WTC11 (cell line): ENCODE results near the gene TAOK2. TPM values are rescaled to one million over a fixed set of nuclear protein-coding genes. Genes with fewer than 3 reads are reported as not detected.

ENCODE experiments used
- ATAC-seq: fragments of 200-7000 bp; cut with Tn5 transposase; 2 replicates; pipeline ENCODE4 v1.10.0; 2021; ENCODE audit warnings: mild to moderate bottlenecking, moderate library complexity
- CTCF ChIA-PET: fragments of 300-600 bp; sonication (Branson Sonifier 250); formaldehyde crosslinking; loops from one replicate; lab custom pipeline; 2021; ENCODE audit warnings: antibody characterized with exemption; lab: Charles Lee
- POLR2A ChIA-PET: fragments of 350-600 bp; sonication (Branson Sonifier 250); formaldehyde crosslinking; loops from one replicate; lab custom pipeline; 2021; ENCODE audit warnings: antibody characterized with exemption; lab: Charles Lee
- DNase-seq: peaks from one replicate; pipeline ENCODE4 v3.0.0; 2021; ENCODE audit warnings: low spot score
- H3K27ac Mint-ChIP-seq: 2 replicates; pipeline ENCODE4 v1.8.0; 2021; ENCODE audit warnings: mixed read lengths
- H3K27me3 Mint-ChIP-seq: 2 replicates; pipeline ENCODE4 v1.8.0; 2021; ENCODE audit warnings: low read depth, mild to moderate bottlenecking, moderate library complexity, mixed read lengths
- H3K36me3 Mint-ChIP-seq: 2 replicates; pipeline ENCODE4 v1.8.0; 2021; ENCODE audit warnings: mixed read lengths
- H3K4me1 Mint-ChIP-seq: 2 replicates; pipeline ENCODE4 v1.8.0; 2022; ENCODE audit warnings: mixed read lengths
- H3K4me3 Mint-ChIP-seq: 2 replicates; pipeline ENCODE4 v1.8.0; 2021; ENCODE audit warnings: mild to moderate bottlenecking, moderate library complexity, mixed read lengths
- H3K9me3 Mint-ChIP-seq: 2 replicates; pipeline ENCODE4 v1.8.0; 2021; ENCODE audit warnings: mixed read lengths
- CREM ChIP-seq: sonication (generic); formaldehyde crosslinking; IDR thresholded peaks from 2 replicates; pipeline ENCODE4 v1.8.1; 2022; ENCODE audit warnings: mild to moderate bottlenecking, missing genetic modification reagents, moderate library complexity
- EMX1 ChIP-seq: fragments of 250-450 bp; sonication (Bioruptor Pico); IDR thresholded peaks from 2 replicates; pipeline ENCODE4 v1.8.0; 2021; ENCODE audit warnings: mild to moderate bottlenecking
- FOXJ3 ChIP-seq: sonication (generic); formaldehyde crosslinking; IDR thresholded peaks from 2 replicates; pipeline ENCODE4 v1.9.0; 2021; ENCODE audit warnings: missing genetic modification reagents, mild to moderate bottlenecking, borderline replicate concordance
- OVOL2 ChIP-seq: fragments of 250-450 bp; sonication (Bioruptor Pico); IDR thresholded peaks from 2 replicates; pipeline ENCODE4 v1.9.0; 2021; ENCODE audit warnings: mild to moderate bottlenecking, borderline replicate concordance
- PRRX2 ChIP-seq: fragments of 250-450 bp; sonication (Bioruptor Pico); IDR thresholded peaks from 2 replicates; pipeline ENCODE4 v1.8.0; 2021; ENCODE audit warnings: mild to moderate bottlenecking
- RELA ChIP-seq: sonication (generic); formaldehyde crosslinking; IDR thresholded peaks from 2 replicates; pipeline ENCODE4 v1.8.1; 2022; ENCODE audit warnings: missing genetic modification reagents, mild to moderate bottlenecking, borderline replicate concordance
- TCF7 ChIP-seq: sonication (generic); formaldehyde crosslinking; IDR thresholded peaks from 2 replicates; pipeline ENCODE4 v1.8.0; 2022; ENCODE audit warnings: mild to moderate bottlenecking, low read depth, missing genetic modification reagents, moderate library complexity
- ZNF121 ChIP-seq: sonication (generic); formaldehyde crosslinking; IDR thresholded peaks from 2 replicates; pipeline ENCODE4 v1.8.0; 2023; ENCODE audit warnings: missing genetic modification reagents
- ZNF219 ChIP-seq: sonication (generic); formaldehyde crosslinking; IDR thresholded peaks from 2 replicates; pipeline ENCODE4 v1.8.0; 2023; ENCODE audit warnings: missing genetic modification reagents, mild to moderate bottlenecking, borderline replicate concordance
- ZNF263 ChIP-seq: sonication (generic); formaldehyde crosslinking; IDR thresholded peaks from 2 replicates; pipeline ENCODE4 v1.8.1; 2022; ENCODE audit warnings: low read depth, mild to moderate bottlenecking, moderate library complexity, missing genetic modification reagents
- total RNA-seq: library from RNA; stranded (reverse); gene quantifications from 3 replicates; pipeline ENCODE4 v1.2.3, GENCODE V29; 2021
- TF ChIP-seq, protein P1 (sequence below): fragments of 250-450 bp; sonication (Bioruptor Pico); IDR thresholded peaks from 2 replicates; pipeline ENCODE4 v1.9.0; 2021; ENCODE audit warnings: mild to moderate bottlenecking, borderline replicate concordance
- TF ChIP-seq, protein P2 (sequence below): sonication (generic); formaldehyde crosslinking; IDR thresholded peaks from 2 replicates; pipeline ENCODE4 v1.8.1; 2023; ENCODE audit warnings: mild to moderate bottlenecking, missing genetic modification reagents
- TF ChIP-seq, protein P3 (sequence below): sonication (generic); formaldehyde crosslinking; IDR thresholded peaks from 2 replicates; pipeline ENCODE4 v1.8.1; 2022; ENCODE audit warnings: low read depth, mild to moderate bottlenecking, moderate library complexity, missing genetic modification reagents, borderline replicate concordance
- TF ChIP-seq, protein P4 (sequence below): fragments of 250-450 bp; sonication (Bioruptor Pico); IDR thresholded peaks from 2 replicates; pipeline ENCODE4 v1.9.0; 2021; ENCODE audit warnings: mild to moderate bottlenecking
- TF ChIP-seq, protein P5 (sequence below): sonication (generic); formaldehyde crosslinking; conservative IDR thresholded peaks from 2 replicates; pipeline ENCODE4 v1.8.1; 2023; ENCODE audit warnings: mild to moderate bottlenecking, low read depth, missing genetic modification reagents, moderate library complexity
- TF ChIP-seq, protein P6 (sequence below): fragments of 200-600 bp; IDR thresholded peaks from 2 replicates; pipeline ENCODE4 v1.8.0; 2022; ENCODE audit warnings: antibody characterized with exemption
- TF ChIP-seq, protein P7 (sequence below): fragments of 250-450 bp; sonication (Bioruptor Pico); IDR thresholded peaks from 2 replicates; pipeline ENCODE4 v1.9.0; 2021; ENCODE audit warnings: moderate library complexity, mild to moderate bottlenecking, inconsistent platforms, borderline replicate concordance

Gene TAOK2
- total RNA-seq, 1 experiment from 2014 or later, result 42.4 TPM

DNA sequence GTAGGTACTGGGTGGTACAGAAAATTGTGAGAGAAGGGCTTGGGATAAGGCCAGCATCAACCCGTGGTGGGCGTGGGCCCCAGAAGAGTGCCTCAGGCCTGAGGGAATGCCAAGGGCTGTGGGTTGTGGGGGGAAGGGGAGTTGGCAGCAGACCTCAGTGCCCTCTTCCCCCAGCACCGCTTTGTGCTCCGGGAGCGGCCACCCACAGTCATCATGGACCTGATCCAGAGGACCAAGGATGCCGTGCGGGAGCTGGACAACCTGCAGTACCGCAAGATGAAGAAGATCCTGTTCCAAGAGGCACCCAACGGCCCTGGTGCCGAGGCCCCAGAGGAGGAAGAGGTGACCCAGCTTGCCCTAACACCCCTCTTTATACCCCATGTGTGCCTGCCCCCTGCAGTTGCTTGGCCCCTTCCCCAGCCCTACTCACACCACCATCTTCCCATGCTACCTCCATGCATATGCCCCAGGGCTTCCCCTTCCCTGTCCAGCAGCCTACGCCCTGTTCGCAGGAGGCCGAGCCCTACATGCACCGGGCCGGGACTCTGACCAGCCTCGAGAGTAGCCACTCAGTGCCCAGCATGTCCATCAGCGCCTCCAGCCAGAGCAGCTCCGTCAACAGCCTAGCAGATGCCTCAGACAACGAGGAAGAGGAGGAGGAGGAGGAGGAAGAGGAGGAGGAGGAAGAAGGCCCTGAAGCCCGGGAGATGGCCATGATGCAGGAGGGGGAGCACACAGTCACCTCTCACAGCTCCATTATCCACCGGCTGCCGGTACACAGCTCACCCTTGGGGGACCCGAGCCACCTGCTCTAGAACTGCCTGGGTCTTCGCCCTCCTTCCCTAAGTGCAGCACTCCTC lies 9.1 kb downstream of the TAOK2 start:
- no peak overlapping the region for H3K27ac Mint-ChIP-seq
- CTCF ChIA-PET, result interaction anchor here (0.6 kb wide), 1 partner anchor 531 kb away, joined by 3 read pairs; no protein-coding TSS in a partner anchor
- H3K36me3 Mint-ChIP-seq, result peaks cover 69% of the 10 kb centered on the region
- TF ChIP-seq, protein P1, sequence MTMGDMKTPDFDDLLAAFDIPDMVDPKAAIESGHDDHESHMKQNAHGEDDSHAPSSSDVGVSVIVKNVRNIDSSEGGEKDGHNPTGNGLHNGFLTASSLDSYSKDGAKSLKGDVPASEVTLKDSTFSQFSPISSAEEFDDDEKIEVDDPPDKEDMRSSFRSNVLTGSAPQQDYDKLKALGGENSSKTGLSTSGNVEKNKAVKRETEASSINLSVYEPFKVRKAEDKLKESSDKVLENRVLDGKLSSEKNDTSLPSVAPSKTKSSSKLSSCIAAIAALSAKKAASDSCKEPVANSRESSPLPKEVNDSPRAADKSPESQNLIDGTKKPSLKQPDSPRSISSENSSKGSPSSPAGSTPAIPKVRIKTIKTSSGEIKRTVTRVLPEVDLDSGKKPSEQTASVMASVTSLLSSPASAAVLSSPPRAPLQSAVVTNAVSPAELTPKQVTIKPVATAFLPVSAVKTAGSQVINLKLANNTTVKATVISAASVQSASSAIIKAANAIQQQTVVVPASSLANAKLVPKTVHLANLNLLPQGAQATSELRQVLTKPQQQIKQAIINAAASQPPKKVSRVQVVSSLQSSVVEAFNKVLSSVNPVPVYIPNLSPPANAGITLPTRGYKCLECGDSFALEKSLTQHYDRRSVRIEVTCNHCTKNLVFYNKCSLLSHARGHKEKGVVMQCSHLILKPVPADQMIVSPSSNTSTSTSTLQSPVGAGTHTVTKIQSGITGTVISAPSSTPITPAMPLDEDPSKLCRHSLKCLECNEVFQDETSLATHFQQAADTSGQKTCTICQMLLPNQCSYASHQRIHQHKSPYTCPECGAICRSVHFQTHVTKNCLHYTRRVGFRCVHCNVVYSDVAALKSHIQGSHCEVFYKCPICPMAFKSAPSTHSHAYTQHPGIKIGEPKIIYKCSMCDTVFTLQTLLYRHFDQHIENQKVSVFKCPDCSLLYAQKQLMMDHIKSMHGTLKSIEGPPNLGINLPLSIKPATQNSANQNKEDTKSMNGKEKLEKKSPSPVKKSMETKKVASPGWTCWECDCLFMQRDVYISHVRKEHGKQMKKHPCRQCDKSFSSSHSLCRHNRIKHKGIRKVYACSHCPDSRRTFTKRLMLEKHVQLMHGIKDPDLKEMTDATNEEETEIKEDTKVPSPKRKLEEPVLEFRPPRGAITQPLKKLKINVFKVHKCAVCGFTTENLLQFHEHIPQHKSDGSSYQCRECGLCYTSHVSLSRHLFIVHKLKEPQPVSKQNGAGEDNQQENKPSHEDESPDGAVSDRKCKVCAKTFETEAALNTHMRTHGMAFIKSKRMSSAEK, result no peak
- TF ChIP-seq FOXJ3 (CRISPR knock-in tag) (no peak), OVOL2 (CRISPR knock-in tag) (no peak), ZNF219 (no peak), EMX1 (CRISPR knock-in tag) (no peak), PRRX2 (CRISPR knock-in tag) (no peak), TCF7 (no peak), RELA (no peak), ZNF121 (no peak), ZNF263 (CRISPR knock-in tag) (no peak), CREM (CRISPR knock-in tag) (no peak)
- TF ChIP-seq, protein P2, sequence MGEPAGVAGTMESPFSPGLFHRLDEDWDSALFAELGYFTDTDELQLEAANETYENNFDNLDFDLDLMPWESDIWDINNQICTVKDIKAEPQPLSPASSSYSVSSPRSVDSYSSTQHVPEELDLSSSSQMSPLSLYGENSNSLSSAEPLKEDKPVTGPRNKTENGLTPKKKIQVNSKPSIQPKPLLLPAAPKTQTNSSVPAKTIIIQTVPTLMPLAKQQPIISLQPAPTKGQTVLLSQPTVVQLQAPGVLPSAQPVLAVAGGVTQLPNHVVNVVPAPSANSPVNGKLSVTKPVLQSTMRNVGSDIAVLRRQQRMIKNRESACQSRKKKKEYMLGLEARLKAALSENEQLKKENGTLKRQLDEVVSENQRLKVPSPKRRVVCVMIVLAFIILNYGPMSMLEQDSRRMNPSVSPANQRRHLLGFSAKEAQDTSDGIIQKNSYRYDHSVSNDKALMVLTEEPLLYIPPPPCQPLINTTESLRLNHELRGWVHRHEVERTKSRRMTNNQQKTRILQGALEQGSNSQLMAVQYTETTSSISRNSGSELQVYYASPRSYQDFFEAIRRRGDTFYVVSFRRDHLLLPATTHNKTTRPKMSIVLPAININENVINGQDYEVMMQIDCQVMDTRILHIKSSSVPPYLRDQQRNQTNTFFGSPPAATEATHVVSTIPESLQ (CRISPR knock-in tag), result no peak
- TF ChIP-seq, protein P3, sequence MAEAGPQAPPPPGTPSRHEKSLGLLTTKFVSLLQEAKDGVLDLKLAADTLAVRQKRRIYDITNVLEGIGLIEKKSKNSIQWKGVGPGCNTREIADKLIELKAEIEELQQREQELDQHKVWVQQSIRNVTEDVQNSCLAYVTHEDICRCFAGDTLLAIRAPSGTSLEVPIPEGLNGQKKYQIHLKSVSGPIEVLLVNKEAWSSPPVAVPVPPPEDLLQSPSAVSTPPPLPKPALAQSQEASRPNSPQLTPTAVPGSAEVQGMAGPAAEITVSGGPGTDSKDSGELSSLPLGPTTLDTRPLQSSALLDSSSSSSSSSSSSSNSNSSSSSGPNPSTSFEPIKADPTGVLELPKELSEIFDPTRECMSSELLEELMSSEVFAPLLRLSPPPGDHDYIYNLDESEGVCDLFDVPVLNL, result no peak
- TF ChIP-seq, protein P4, sequence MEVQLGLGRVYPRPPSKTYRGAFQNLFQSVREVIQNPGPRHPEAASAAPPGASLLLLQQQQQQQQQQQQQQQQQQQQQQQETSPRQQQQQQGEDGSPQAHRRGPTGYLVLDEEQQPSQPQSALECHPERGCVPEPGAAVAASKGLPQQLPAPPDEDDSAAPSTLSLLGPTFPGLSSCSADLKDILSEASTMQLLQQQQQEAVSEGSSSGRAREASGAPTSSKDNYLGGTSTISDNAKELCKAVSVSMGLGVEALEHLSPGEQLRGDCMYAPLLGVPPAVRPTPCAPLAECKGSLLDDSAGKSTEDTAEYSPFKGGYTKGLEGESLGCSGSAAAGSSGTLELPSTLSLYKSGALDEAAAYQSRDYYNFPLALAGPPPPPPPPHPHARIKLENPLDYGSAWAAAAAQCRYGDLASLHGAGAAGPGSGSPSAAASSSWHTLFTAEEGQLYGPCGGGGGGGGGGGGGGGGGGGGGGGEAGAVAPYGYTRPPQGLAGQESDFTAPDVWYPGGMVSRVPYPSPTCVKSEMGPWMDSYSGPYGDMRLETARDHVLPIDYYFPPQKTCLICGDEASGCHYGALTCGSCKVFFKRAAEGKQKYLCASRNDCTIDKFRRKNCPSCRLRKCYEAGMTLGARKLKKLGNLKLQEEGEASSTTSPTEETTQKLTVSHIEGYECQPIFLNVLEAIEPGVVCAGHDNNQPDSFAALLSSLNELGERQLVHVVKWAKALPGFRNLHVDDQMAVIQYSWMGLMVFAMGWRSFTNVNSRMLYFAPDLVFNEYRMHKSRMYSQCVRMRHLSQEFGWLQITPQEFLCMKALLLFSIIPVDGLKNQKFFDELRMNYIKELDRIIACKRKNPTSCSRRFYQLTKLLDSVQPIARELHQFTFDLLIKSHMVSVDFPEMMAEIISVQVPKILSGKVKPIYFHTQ (CRISPR knock-in tag), result no peak
- TF ChIP-seq, protein P5, sequence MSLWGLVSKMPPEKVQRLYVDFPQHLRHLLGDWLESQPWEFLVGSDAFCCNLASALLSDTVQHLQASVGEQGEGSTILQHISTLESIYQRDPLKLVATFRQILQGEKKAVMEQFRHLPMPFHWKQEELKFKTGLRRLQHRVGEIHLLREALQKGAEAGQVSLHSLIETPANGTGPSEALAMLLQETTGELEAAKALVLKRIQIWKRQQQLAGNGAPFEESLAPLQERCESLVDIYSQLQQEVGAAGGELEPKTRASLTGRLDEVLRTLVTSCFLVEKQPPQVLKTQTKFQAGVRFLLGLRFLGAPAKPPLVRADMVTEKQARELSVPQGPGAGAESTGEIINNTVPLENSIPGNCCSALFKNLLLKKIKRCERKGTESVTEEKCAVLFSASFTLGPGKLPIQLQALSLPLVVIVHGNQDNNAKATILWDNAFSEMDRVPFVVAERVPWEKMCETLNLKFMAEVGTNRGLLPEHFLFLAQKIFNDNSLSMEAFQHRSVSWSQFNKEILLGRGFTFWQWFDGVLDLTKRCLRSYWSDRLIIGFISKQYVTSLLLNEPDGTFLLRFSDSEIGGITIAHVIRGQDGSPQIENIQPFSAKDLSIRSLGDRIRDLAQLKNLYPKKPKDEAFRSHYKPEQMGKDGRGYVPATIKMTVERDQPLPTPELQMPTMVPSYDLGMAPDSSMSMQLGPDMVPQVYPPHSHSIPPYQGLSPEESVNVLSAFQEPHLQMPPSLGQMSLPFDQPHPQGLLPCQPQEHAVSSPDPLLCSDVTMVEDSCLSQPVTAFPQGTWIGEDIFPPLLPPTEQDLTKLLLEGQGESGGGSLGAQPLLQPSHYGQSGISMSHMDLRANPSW, result no peak
- TF ChIP-seq, protein P6, sequence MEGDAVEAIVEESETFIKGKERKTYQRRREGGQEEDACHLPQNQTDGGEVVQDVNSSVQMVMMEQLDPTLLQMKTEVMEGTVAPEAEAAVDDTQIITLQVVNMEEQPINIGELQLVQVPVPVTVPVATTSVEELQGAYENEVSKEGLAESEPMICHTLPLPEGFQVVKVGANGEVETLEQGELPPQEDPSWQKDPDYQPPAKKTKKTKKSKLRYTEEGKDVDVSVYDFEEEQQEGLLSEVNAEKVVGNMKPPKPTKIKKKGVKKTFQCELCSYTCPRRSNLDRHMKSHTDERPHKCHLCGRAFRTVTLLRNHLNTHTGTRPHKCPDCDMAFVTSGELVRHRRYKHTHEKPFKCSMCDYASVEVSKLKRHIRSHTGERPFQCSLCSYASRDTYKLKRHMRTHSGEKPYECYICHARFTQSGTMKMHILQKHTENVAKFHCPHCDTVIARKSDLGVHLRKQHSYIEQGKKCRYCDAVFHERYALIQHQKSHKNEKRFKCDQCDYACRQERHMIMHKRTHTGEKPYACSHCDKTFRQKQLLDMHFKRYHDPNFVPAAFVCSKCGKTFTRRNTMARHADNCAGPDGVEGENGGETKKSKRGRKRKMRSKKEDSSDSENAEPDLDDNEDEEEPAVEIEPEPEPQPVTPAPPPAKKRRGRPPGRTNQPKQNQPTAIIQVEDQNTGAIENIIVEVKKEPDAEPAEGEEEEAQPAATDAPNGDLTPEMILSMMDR, result no peak
- TF ChIP-seq, protein P7, sequence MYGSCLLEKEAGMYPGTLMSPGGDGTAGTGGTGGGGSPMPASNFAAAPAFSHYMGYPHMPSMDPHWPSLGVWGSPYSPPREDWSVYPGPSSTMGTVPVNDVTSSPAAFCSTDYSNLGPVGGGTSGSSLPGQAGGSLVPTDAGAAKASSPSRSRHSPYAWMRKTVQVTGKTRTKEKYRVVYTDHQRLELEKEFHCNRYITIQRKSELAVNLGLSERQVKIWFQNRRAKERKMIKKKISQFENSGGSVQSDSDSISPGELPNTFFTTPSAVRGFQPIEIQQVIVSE (CRISPR knock-in tag), result no peak

More for the DNA sequence above, 9.1 kb downstream of the TAOK2 start:
- no peaks in the 10 kb centered on the region for H3K27me3 Mint-ChIP-seq
- H3K9me3 Mint-ChIP-seq, result no peaks in the 10 kb centered on the region
- H3K4me1 Mint-ChIP-seq, result no peaks in the 10 kb centered on the region
- POLR2A ChIA-PET, result no interaction called here
- no peak for ATAC-seq
- DNase-seq, result no peak
- H3K4me3 Mint-ChIP-seq, result no peak overlapping the region
